NCI-H526 (cell line): ENCODE results near the gene RBL2.
"Not testable (repeated sequence)": the region's sequence is repeated elsewhere in the genome, so short reads cannot be mapped to it uniquely, and the experiment has no call there.

ENCODE experiments used
- DNase-seq, 2 experiments: peaks; one replicate each; lab custom pipeline; 2025; lab: John Stamatoyannopoulos, UW

Gene RBL2

GRCh38 chr16:53537626-53538025, 103.4 kb downstream of the RBL2 start:
- DNase-seq = no peak

DNA sequence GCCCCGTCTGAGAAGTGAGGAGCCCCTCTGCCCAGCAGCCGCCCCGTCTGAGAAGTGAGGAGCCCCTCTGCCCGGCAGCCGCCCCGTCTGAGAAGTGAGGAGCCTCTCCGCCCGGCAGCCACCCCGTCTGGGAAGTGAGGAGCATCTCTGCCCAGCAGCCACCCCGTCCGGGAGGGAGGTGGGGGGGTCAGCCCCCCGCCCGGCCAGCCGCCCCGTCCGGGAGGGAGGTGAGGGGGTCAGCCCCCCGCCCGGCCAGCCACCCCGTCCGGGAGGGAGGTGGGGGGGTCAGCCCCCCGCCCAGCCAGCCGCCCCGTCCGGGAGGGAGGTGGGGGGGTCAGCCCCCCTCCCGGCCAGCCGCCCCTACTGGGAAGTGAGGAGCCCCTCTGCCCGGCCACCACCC, 105.1 kb downstream of the RBL2 start:
- not testable (repeated sequence) for DNase-seq

- not testable (repeated sequence) for DNase-seq
Measured at GRCh38 chr16:53539759-53540718, 105.8 kb downstream of the RBL2 start.
